ENCODE results near the gene RGMA.

RGMA gene

DNA sequence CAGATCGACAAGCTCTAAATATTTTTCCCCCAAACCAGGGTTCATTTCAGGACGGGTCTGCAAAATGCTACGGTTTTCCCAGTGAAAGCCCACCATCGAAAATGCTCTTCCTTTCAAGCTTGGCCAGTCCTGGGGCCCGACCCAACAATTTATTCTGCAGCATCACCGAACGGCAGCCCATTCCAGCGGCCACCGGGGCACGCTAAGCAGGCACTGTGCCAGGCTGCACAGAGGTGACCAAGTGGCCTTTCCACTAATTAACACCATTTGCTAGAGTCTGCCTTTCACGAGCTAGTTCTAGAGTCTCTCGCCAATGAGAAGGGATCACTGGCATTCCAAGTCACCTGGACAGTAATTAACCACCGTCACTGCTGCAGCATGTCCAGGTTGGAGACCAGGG, 14.4 kb downstream of the RGMA start:
- Histone ChIP-seq H3K4me2 (peak overlapping the region in 8 of 11 experiments; percentile 95 to 98 (median 98); a peak in 13 of 22 replicates), H3K4me3 (no peak overlapping the region), H3K27me3 (peaks cover 0 to 31% (median 0%) of the 10 kb centered on the region in 11 experiments; a peak in 5 of 22 replicates), H3K4me1 (peaks cover 5 to 84% (median 42%) of the 10 kb centered on the region in 10 experiments; a peak in 18 of 20 replicates), H3K27ac (no peak overlapping the region), H3K9ac (no peak overlapping the region; a peak in 1 of 22 replicates), H3K9me3 (replicated peaks in 1 of 11) (no peaks in the 10 kb centered on the region), H4K20me1 (peaks cover 0 to 100% (median 0%) of the 10 kb centered on the region in 11 experiments; a peak in 8 of 22 replicates), H3K36me3 (peaks cover 0 to 46% (median 8%) of the 10 kb centered on the region in 11 experiments; a peak in 10 of 22 replicates)
- no peak for TF ChIP-seq Cebpa-rat (IDR thresholded peaks at IDR 0.05)

DNA sequence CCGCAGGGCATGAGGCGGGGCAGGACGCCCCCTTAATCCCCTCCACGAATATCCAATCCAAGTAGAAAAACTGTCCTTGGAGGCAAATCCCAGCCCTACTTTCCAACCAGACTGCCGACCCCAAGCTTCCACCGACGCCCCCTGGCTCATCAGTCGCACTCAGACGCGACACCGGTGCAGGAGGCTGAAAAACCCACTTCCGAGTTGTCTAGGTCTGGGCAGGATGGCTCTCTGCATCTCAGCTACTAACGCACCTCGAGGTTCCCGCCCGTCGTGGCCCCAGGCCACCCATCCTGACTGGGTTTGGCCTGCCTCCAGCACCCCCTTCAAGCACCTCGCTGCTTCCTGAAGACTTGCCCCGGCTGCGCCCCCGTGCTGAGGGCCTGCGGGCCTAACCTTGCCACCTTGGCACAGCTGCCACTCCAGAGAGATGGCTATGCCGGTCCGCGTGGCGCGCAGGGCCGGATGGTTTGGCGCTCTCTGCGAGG, 15.5 kb downstream of the RGMA start:
- Histone ChIP-seq H3K4me3 (peak overlapping the region; percentile 65 to 84 (median 74)), H4K20me1 (peaks cover 0 to 99% (median 0%) of the 10 kb centered on the region in 11 experiments; a peak in 8 of 22 replicates), H3K4me1 (peaks cover 5 to 82% (median 42%) of the 10 kb centered on the region in 10 experiments; a peak in 18 of 20 replicates), H3K27me3 (peaks cover 0 to 31% (median 0%) of the 10 kb centered on the region in 11 experiments; a peak in 5 of 22 replicates), H3K36me3 (peaks cover 0 to 45% (median 8%) of the 10 kb centered on the region in 11 experiments; a peak in 11 of 22 replicates), H3K9me3 (replicated peaks in 1 of 11) (no peaks in the 10 kb centered on the region), H3K9ac (peak overlapping the region; percentile 67 to 82 (median 79); a peak in 21 of 22 replicates), H3K27ac (peak overlapping the region in 9 of 11 experiments; percentile 41 to 80 (median 68); a peak in 17 of 22 replicates), H3K4me2 (peak overlapping the region; percentile 95 to 100 (median 98))
- TF ChIP-seq Cebpa-rat (IDR thresholded peaks at IDR 0.05) = no peak

DNA sequence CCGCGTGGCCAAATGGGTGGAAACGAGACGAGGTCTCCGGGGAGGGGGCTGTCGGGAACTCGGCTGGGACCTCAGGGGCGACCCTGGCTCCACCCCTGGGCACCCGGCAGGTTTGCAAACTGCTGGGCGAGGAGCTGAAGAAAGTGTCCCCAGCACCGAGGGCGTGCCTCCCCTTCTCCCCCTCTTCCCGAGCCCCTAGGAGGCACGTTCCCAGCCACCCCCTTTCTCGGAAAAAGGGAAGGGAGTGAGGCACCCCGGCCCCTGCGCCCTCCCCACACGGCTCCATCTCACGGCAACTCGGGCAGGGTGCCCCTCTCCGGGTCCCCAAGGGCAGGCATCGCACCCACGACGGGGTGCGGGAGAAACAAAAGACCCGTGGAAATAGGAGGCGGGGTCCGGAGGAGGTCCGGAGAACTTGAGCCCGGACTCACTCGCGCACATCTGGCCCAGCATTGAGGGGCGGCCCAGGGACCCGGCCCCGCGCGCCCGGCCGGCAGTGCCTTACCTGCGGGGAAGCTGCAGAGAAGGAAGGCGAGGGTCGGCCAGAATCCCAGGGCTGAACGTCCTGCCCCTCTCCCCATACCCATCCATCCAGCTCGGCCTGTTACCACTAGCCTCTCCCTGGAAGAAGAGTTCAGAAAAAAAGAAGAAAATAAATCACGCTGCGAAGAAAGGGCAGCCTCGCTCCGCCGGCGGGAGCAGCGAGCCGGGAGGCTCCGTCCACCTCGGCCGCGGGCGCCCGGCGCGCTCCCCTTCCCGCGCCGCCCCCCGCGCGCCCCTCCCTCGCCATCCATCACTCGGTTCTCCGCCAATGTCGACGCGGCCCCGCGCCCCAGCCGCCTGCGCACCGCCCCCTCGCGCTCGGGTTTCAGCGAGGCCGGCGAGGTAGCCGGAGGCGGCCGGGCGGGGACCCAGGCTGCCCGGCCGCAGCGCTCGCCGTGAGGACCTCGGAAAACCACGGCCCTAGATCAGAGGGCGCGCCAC, 16.3 kb downstream of the RGMA start:
- H3K4me3 ChIP-seq = peak overlapping the region; percentile 65 to 84 (median 74)
- H3K4me1 ChIP-seq = peaks cover 5 to 83% (median 42%) of the 10 kb centered on the region in 10 experiments; a peak in 18 of 20 replicates
- no peak for TF ChIP-seq Cebpa-rat (IDR thresholded peaks at IDR 0.05)
- peak overlapping the region in 9 of 11 experiments; percentile 41 to 80 (median 68); a peak in 18 of 22 replicates for H3K27ac ChIP-seq
- peak overlapping the region; percentile 95 to 100 (median 98) for H3K4me2 ChIP-seq
- H3K9me3 ChIP-seq (replicated peaks in 1 of 11) = no peaks in the 10 kb centered on the region
- H3K9ac ChIP-seq = peak overlapping the region; percentile 67 to 82 (median 79); a peak in 21 of 22 replicates
- peaks cover 0 to 53% (median 8%) of the 10 kb centered on the region in 11 experiments; a peak in 11 of 22 replicates for H3K36me3 ChIP-seq
- peaks cover 0 to 99% (median 0%) of the 10 kb centered on the region in 11 experiments; a peak in 8 of 22 replicates for H4K20me1 ChIP-seq
- peaks cover 0 to 31% (median 0%) of the 10 kb centered on the region in 11 experiments; a peak in 5 of 22 replicates for H3K27me3 ChIP-seq

DNA sequence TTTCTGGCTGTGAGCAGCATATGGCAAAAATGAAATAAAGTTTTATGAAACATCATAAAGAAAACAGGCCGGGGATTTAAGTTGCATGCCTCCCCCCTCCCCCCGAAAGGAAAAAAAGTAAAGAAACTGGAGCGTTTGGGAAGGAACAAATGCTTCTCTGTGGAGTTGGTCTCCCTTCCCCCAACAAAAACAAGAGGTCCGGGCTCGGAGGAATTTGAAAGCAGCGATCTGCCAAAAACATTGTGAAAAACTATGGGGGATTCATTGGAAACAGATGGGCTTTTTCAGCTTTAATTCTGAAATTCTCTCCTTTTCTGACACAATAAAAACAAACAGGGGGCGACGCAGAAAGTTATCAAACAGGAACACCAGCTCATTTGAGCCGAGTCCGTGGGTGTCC, 17.0 kb downstream of the RGMA start:
- Histone ChIP-seq H3K9ac (peak overlapping the region; percentile 67 to 82 (median 79); a peak in 21 of 22 replicates), H3K27me3 (peaks cover 0 to 31% (median 0%) of the 10 kb centered on the region in 11 experiments; a peak in 5 of 22 replicates), H3K27ac (peak overlapping the region in 9 of 11 experiments; percentile 41 to 80 (median 68); a peak in 18 of 22 replicates), H3K36me3 (peaks cover 0 to 54% (median 8%) of the 10 kb centered on the region in 11 experiments; a peak in 11 of 22 replicates), H3K4me3 (peak overlapping the region; percentile 65 to 84 (median 74)), H3K9me3 (replicated peaks in 1 of 11) (no peaks in the 10 kb centered on the region), H3K4me1 (peaks cover 5 to 81% (median 39%) of the 10 kb centered on the region in 10 experiments; a peak in 18 of 20 replicates), H3K4me2 (peak overlapping the region; percentile 95 to 100 (median 98)), H4K20me1 (peaks cover 0 to 99% (median 0%) of the 10 kb centered on the region in 11 experiments; a peak in 8 of 22 replicates)
- no peak for TF ChIP-seq Cebpa-rat (IDR thresholded peaks at IDR 0.05)

DNA sequence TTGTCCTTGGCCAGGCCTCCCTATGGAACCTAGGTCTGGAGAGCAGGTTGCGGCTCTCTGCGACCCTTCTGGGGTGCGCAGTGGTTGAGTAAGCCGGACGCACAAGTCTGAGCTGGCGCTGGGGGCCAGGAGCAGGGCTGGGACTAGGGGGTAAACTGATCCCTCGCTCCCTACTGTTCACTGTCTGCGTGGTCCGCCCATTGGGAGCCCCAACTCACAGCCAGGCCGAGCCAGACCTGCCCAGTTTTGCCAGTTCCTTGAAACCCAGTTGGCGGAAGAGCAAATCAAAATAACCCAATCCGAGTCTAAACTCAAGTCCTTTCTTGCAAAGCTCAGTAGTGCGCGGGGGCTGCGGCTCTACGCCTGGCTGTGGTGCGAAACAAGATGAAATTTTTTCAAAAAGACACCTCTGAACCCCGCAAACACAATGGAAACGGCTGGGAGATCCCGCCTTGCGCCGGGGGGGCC, 17.5 kb downstream of the RGMA start:
- H3K4me3 ChIP-seq = peak overlapping the region in 9 of 10 experiments; percentile 65 to 84 (median 75); a peak in 15 of 20 replicates
- H3K36me3 ChIP-seq = peaks cover 0 to 54% (median 11%) of the 10 kb centered on the region in 11 experiments; a peak in 12 of 22 replicates
- no peak for TF ChIP-seq Cebpa-rat (IDR thresholded peaks at IDR 0.05)
- H3K27ac ChIP-seq = peak overlapping the region in 4 of 11 experiments; percentile 65 to 80 (median 72); a peak in 5 of 22 replicates
- H3K4me2 ChIP-seq = peak overlapping the region; percentile 95 to 100 (median 98); a peak in 21 of 22 replicates
- H3K9me3 ChIP-seq (replicated peaks in 1 of 11) = no peaks in the 10 kb centered on the region
- H3K9ac ChIP-seq = peak overlapping the region in 9 of 11 experiments; percentile 68 to 82 (median 80); a peak in 15 of 22 replicates
- H3K27me3 ChIP-seq = peaks cover 0 to 31% (median 0%) of the 10 kb centered on the region in 11 experiments; a peak in 5 of 22 replicates
- peaks cover 5 to 76% (median 37%) of the 10 kb centered on the region in 10 experiments; a peak in 18 of 20 replicates for H3K4me1 ChIP-seq
- peaks cover 0 to 99% (median 0%) of the 10 kb centered on the region in 11 experiments; a peak in 8 of 22 replicates for H4K20me1 ChIP-seq

DNA sequence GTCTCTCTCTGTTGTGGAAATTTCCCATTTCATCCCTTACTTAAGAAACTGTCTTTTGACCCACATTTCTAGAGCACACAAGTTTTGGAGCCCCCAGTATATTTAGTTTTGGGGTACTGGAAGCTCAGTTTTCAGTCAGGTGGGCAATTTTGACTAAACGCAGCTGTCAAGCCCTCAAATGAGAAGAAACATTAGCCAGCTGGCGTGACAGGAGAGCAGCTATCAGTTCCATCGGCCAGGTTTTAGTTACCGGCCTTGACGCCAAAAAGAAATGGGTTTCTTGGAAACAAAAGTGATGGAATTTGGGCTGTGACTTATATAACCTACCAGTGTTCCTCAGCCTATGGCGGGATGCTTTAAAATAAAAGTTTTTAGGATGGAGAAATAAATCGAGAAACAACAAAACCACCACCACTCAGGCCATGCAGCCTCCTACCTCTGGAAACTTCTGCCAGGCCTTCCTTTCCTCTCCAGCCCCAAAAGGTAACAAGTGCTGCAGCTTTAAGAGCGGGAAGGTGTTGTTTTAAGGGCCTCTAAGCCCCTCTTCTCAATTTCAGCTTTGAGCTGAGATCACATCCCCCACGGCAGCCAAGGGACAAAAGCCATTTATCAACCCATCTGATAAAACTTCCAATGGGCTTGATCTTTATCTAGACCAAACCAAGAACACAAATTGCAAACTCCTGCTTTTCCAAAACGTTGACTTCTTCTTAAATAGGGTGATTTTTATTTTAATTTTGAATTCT, 18.3 kb downstream of the RGMA start:
- peak overlapping the region in 6 of 11 experiments; percentile 95 to 98 (median 97); a peak in 5 of 22 replicates for H3K4me2 ChIP-seq
- peak overlapping the region in 1 of 11 experiments; percentile 80; a peak in 1 of 22 replicates for H3K9ac ChIP-seq
- H3K36me3 ChIP-seq = peaks cover 0 to 61% (median 19%) of the 10 kb centered on the region in 11 experiments; a peak in 13 of 22 replicates
- H3K27ac ChIP-seq = no peak overlapping the region
- TF ChIP-seq Cebpa-rat (IDR thresholded peaks at IDR 0.05) = no peak
- peaks cover 5 to 75% (median 37%) of the 10 kb centered on the region in 10 experiments; a peak in 18 of 20 replicates for H3K4me1 ChIP-seq
- H3K9me3 ChIP-seq (replicated peaks in 1 of 11) = no peaks in the 10 kb centered on the region
- no peak overlapping the region for H3K4me3 ChIP-seq
- peaks cover 0 to 99% (median 0%) of the 10 kb centered on the region in 11 experiments; a peak in 9 of 22 replicates for H4K20me1 ChIP-seq
- H3K27me3 ChIP-seq = peaks cover 0 to 31% (median 0%) of the 10 kb centered on the region in 11 experiments; a peak in 5 of 22 replicates

DNA sequence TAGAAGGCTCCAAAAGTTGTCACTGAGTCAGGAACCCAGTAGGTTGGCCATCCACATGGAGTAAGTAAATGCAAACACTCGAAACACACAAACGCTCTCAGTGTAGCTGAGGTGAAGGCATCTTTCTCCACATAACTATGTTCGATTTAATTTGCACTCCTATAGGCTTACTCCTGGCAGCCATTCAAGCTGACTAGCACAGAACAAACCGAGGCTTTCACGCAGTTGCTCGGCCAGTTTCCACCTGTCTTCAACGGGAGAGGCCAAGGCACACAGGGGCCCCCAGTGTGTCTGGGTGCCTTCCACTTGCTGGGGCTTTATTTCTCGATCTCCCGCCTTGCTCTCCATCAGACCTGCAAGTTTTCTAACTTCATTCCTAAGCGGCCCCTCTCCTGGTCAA, 18.9 kb downstream of the RGMA start:
- no peaks in the 10 kb centered on the region for H3K9me3 ChIP-seq (replicated peaks in 1 of 11)
- H3K9ac ChIP-seq = no peak overlapping the region
- TF ChIP-seq Cebpa-rat (IDR thresholded peaks at IDR 0.05) = no peak
- H4K20me1 ChIP-seq = peaks cover 0 to 99% (median 0%) of the 10 kb centered on the region in 11 experiments; a peak in 9 of 22 replicates
- peaks cover 0 to 67% (median 24%) of the 10 kb centered on the region in 11 experiments; a peak in 13 of 22 replicates for H3K36me3 ChIP-seq
- no peak overlapping the region for H3K27ac ChIP-seq
- peaks cover 0 to 31% (median 0%) of the 10 kb centered on the region in 11 experiments; a peak in 5 of 22 replicates for H3K27me3 ChIP-seq
- H3K4me1 ChIP-seq = peaks cover 5 to 75% (median 40%) of the 10 kb centered on the region in 10 experiments; a peak in 18 of 20 replicates
- H3K4me3 ChIP-seq = no peak overlapping the region
- no peak overlapping the region for H3K4me2 ChIP-seq
